NCI-H1048 (cell line): ENCODE results near the gene HSPBP1.

Experiments used
- DNase-seq: peaks from one replicate; lab custom pipeline; 2025; lab: John Stamatoyannopoulos, UW

Gene HSPBP1

GRCh38 chr19:55216461-55217198 is 63.3 kb downstream of the HSPBP1 start:
- peak; percentile 66 for DNase-seq

GRCh38 chr19:55213547-55213946 is 66.4 kb downstream of the HSPBP1 start:
- no peak for DNase-seq

- DNase-seq: peak; percentile 21
Observed at GRCh38 chr19:55212447-55212846, 67.5 kb downstream of the HSPBP1 start.
